Naive B cell (primary cell): ENCODE results near the gene ZNF681. TPM values are rescaled to one million over a fixed set of nuclear protein-coding genes. Genes with fewer than 3 reads are reported as not detected.
"Not testable (repeated sequence)": the region's sequence is repeated elsewhere in the genome, so short reads cannot be mapped to it uniquely, and the experiment has no call there.

Experiments used
- ATAC-seq, 2 donors: fragments of 150-1000 bp; cut with Tn5 transposase; 2 replicates each; pipeline ENCODE4 v1.10.0; 2021; ENCODE audit warnings: low read depth in 2 of 2, mild to moderate bottlenecking in 2 of 2, moderate library complexity in 2 of 2
- DNase-seq: peaks from one replicate; pipeline ENCODE4 v3.0.0; 2022
- H3K27ac Mint-ChIP-seq, 6 donors: one replicate each; pipeline ENCODE4 v1.8.0; 2020 to 2022; ENCODE audit warnings: mild to moderate bottlenecking in 6 of 6, mixed read lengths in 6 of 6, moderate library complexity in 5 of 6, inconsistent platforms in 2 of 6
- H3K27me3 Mint-ChIP-seq, 3 donors: one replicate each; pipeline ENCODE4 v1.8.0; 2021 to 2022; ENCODE audit warnings: mixed read lengths in 3 of 3, mild to moderate bottlenecking in 1 of 3
- H3K36me3 Mint-ChIP-seq, 2 donors: one replicate each; pipeline ENCODE4 v1.8.0; 2020 to 2022; ENCODE audit warnings: mixed read lengths in 2 of 2, inconsistent platforms in 1 of 2, mild to moderate bottlenecking in 1 of 2
- H3K4me1 Mint-ChIP-seq, 3 donors: one replicate each; pipeline ENCODE4 v1.8.0; 2020 to 2022; ENCODE audit warnings: mixed read lengths in 3 of 3, inconsistent platforms in 1 of 3, mild to moderate bottlenecking in 1 of 3, moderate library complexity in 1 of 3
- H3K4me3 Mint-ChIP-seq, 8 donors: one replicate each; pipeline ENCODE4 v1.8.0; 2020 to 2022; ENCODE audit warnings: mild to moderate bottlenecking in 8 of 8, mixed read lengths in 8 of 8, moderate library complexity in 8 of 8, inconsistent platforms in 2 of 8
- H3K9me3 Mint-ChIP-seq, 7 donors: one replicate each; pipeline ENCODE4 v1.8.0; 2020 to 2022; ENCODE audit warnings: mixed read lengths in 7 of 7, mild to moderate bottlenecking in 5 of 7, inconsistent platforms in 2 of 7, moderate library complexity in 1 of 7
- polyA plus RNA-seq, 6 donors: library from polyadenylated mRNA; unstranded; fragments of 300-500 nt; fragmentation: Illumina TruSeq; gene quantifications; one replicate each; pipeline ENCODE4 v1.2.3, GENCODE V29; 2021; ENCODE audit warnings: low read depth in 6 of 6

The ZNF681 gene
- polyA plus RNA-seq, 6 donors from 2014 or later, result 1.0 to 4.3 (median 3.2) TPM

- no peak overlapping the region for H3K4me3 Mint-ChIP-seq
- no peak overlapping the region for H3K27ac Mint-ChIP-seq
- H3K36me3 Mint-ChIP-seq, result peaks cover 6 to 9% of the 10 kb centered on the region in 2 donors
- ATAC-seq, result no peak
- H3K27me3 Mint-ChIP-seq, result no peaks in the 10 kb centered on the region
- peaks cover 0 to 7% (median 0%) of the 10 kb centered on the region in 7 donors for H3K9me3 Mint-ChIP-seq
- H3K4me1 Mint-ChIP-seq, result no peaks in the 10 kb centered on the region
- DNase-seq, result no peak
These were observed 27.3 kb upstream of the ZNF681 start for GRCh38 chr19:23785982-23786381.

- Mint-ChIP-seq H3K27ac (no peak overlapping the region), H3K27me3 (no peaks in the 10 kb centered on the region), H3K9me3 (peaks cover 0 to 7% (median 0%) of the 10 kb centered on the region in 7 donors), H3K36me3 (peaks cover 12 to 17% of the 10 kb centered on the region in 2 donors), H3K4me1 (no peaks in the 10 kb centered on the region), H3K4me3 (no peak overlapping the region)
- DNase-seq (no peak), ATAC-seq (no peak)
These were observed 25.6 kb upstream of the ZNF681 start for GRCh38 chr19:23784274-23784673.

DNA sequence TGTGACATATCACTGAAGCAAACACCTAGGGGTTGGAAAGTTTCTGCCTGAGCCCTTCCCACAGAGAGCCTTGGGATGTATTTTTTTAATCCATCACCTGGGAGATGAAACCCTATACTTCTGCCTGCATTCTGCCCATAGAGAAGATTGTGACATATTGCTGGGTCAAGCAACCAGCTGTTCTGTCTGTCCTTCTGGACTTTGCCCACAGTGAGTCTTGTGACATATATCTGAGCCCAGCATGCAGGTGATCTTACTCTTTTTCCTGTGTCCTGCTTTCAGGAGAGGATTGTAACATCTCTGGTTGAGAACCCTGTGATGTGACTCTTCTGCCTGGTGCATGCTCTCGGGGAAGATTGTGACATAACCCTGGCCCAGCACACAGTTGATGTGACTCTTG lies 24.9 kb upstream of the ZNF681 start:
- Mint-ChIP-seq H3K27ac (no peak overlapping the region), H3K27me3 (no peaks in the 10 kb centered on the region), H3K4me3 (no peak overlapping the region), H3K36me3 (peaks cover 13 to 17% of the 10 kb centered on the region in 2 donors), H3K9me3 (peaks cover 0 to 7% (median 1%) of the 10 kb centered on the region in 7 donors), H3K4me1 (no peaks in the 10 kb centered on the region)
- DNase-seq (no peak), ATAC-seq (no peak)

DNA sequence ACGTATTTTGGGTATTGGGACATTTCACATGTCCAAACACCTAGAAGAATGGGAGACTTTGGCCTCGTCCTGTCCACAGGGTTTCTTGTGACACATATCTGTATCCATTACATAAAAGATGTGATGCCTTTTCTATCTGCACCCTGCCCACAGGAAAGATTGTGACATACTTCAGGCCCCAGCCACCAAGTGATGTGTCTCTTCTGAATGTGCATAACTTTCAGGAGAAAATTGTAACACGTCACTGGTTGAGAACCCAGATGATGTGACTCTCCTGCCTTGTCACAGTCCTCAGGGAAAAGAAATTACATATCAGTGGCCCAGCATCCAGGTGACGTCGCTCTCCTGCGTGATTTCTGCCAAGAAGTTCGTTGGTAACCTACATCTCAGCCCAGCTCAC lies 21.0 kb upstream of the ZNF681 start:
- Mint-ChIP-seq H3K9me3 (peaks cover 0 to 7% (median 1%) of the 10 kb centered on the region in 7 donors), H3K4me1 (no peaks in the 10 kb centered on the region), H3K27me3 (no peaks in the 10 kb centered on the region), H3K36me3 (peaks cover 16 to 17% of the 10 kb centered on the region in 2 donors), H3K27ac (peak overlapping the region in 1 of 6 donors; percentile 5), H3K4me3 (peak overlapping the region in 1 of 8 donors; percentile 3)
- ATAC-seq, result no peak
- DNase-seq, result no peak

GRCh38 chr19:23778566-23778965 lies 19.9 kb upstream of the ZNF681 start:
- ATAC-seq (no peak), DNase-seq (no peak)
- Mint-ChIP-seq H3K27me3 (no peaks in the 10 kb centered on the region), H3K9me3 (peaks cover 0 to 7% (median 1%) of the 10 kb centered on the region in 7 donors), H3K36me3 (peaks cover 17 to 21% of the 10 kb centered on the region in 2 donors), H3K4me1 (no peaks in the 10 kb centered on the region), H3K4me3 (no peak overlapping the region), H3K27ac (no peak overlapping the region)

- Mint-ChIP-seq H3K36me3 (peaks cover 17 to 21% of the 10 kb centered on the region in 2 donors), H3K27ac (peak overlapping the region in 1 of 6 donors; percentile 64)
- H3K27me3 Mint-ChIP-seq, DNase-seq, H3K4me3 Mint-ChIP-seq, H3K9me3 Mint-ChIP-seq, ATAC-seq, H3K4me1 Mint-ChIP-seq: not testable (repeated sequence)
These were observed 19.3 kb upstream of the ZNF681 start for GRCh38 chr19:23778036-23778435.

DNA sequence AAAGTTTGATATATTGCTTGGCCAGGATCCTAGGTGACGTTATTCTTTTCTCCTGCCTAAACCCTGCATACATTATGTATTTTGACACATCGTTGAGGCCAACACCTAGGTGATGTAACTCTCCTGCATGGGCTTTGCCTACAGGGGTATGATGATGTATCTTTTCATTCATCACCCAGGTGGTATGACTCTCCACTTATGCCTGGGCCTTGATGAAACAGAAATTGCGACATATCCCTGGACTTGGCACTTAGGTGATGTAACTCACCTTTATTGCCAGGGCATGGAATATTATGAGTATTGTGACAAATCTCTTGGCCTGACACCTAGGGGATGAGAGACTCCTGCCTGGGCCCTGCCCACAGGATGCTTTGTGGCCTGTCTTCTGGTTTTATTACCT lies 18.5 kb upstream of the ZNF681 start:
- peak overlapping the region in 1 of 6 donors; percentile 76 for H3K27ac Mint-ChIP-seq
- peaks cover 0 to 4% (median under 1%) of the 10 kb centered on the region in 7 donors for H3K9me3 Mint-ChIP-seq
- DNase-seq (no peak), ATAC-seq (no peak)
- H3K27me3 Mint-ChIP-seq, result no peaks in the 10 kb centered on the region
- H3K36me3 Mint-ChIP-seq, result peaks cover 10 to 15% of the 10 kb centered on the region in 2 donors
- peaks cover 0 to 1% (median 0%) of the 10 kb centered on the region in 3 donors for H3K4me1 Mint-ChIP-seq
- H3K4me3 Mint-ChIP-seq, result no peak overlapping the region

DNA sequence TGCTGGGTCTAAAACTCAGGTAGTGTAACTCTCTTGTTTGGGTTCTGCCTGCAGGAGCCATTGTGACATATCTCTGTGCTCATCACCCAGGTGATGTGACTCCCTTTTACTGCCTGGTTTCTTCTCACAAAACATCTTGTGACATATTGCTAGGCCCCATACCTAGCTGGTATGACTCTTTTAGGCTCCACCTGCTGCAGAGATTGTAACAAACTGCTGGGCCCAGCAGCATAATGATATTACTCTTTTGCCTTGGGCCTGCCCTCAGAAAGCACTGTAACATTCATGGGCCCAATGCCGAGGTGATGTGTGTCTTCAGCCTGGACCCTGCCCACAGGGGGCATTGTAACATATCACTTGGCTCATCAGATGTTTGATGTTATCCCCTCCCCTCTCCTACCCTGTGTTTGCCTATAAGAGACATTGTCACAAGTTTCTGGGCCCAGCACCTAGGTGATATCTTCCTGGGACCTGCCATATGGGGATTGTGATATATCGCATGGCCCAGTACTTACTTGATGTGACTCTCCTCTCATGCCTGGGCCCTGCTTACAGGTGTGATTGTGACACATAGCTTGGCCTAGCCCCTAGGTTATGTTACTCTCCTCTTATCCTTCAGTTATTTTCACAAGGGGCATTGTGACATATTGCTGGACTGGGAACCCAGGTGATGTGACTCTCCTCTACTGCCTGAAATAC lies 18.0 kb upstream of the ZNF681 start:
- Mint-ChIP-seq H3K4me3 (no peak overlapping the region), H3K9me3 (peaks cover 0 to 3% (median 0%) of the 10 kb centered on the region in 7 donors), H3K4me1 (peaks cover 0 to 1% (median 0%) of the 10 kb centered on the region in 3 donors), H3K27ac (peak overlapping the region in 2 of 6 donors; percentile 10 to 48), H3K27me3 (no peaks in the 10 kb centered on the region), H3K36me3 (peaks cover 8 to 15% of the 10 kb centered on the region in 2 donors)
- ATAC-seq, result no peak
- no peak for DNase-seq

- H3K4me3 Mint-ChIP-seq, result no peak overlapping the region
- peak overlapping the region in 1 of 6 donors; percentile 50 for H3K27ac Mint-ChIP-seq
- H3K9me3 Mint-ChIP-seq, result peaks cover 0 to 3% (median 0%) of the 10 kb centered on the region in 7 donors
- ATAC-seq (no peak), DNase-seq (no peak)
- H3K36me3 Mint-ChIP-seq, result peaks cover 0 to 9% of the 10 kb centered on the region in 2 donors
- H3K4me1 Mint-ChIP-seq, result peaks cover 0 to 7% (median 1%) of the 10 kb centered on the region in 3 donors
- H3K27me3 Mint-ChIP-seq, result no peaks in the 10 kb centered on the region
These were observed 15.9 kb upstream of the ZNF681 start for GRCh38 chr19:23774524-23774971.

GRCh38 chr19:23774106-23774505 lies 15.4 kb upstream of the ZNF681 start:
- peak overlapping the region in 1 of 6 donors; percentile 53 for H3K27ac Mint-ChIP-seq
- DNase-seq, result no peak
- no peak for ATAC-seq
- H3K4me1 Mint-ChIP-seq, result peaks cover 0 to 7% (median 1%) of the 10 kb centered on the region in 3 donors
- no peak overlapping the region for H3K4me3 Mint-ChIP-seq
- H3K9me3 Mint-ChIP-seq, result peaks cover 0 to 3% (median 0%) of the 10 kb centered on the region in 7 donors
- H3K27me3 Mint-ChIP-seq, result no peaks in the 10 kb centered on the region
- peaks cover 0 to 9% of the 10 kb centered on the region in 2 donors for H3K36me3 Mint-ChIP-seq

GRCh38 chr19:23772675-23773063 lies 14.0 kb upstream of the ZNF681 start:
- H3K4me3 Mint-ChIP-seq, result no peak overlapping the region
- DNase-seq (no peak), ATAC-seq (no peak)
- H3K27ac Mint-ChIP-seq, result no peak overlapping the region
- H3K9me3 Mint-ChIP-seq, result no peaks in the 10 kb centered on the region
- H3K4me1 Mint-ChIP-seq, result peaks cover 0 to 7% (median 1%) of the 10 kb centered on the region in 3 donors
- no peaks in the 10 kb centered on the region for H3K27me3 Mint-ChIP-seq
- H3K36me3 Mint-ChIP-seq, result peaks cover 0 to 5% of the 10 kb centered on the region in 2 donors

- DNase-seq (no peak), ATAC-seq (no peak)
- Mint-ChIP-seq H3K27ac (peak overlapping the region in 1 of 6 donors; percentile 32), H3K36me3 (peaks cover 0 to 5% of the 10 kb centered on the region in 2 donors), H3K4me1 (peaks cover 0 to 7% (median 1%) of the 10 kb centered on the region in 3 donors), H3K9me3 (no peaks in the 10 kb centered on the region), H3K4me3 (no peak overlapping the region), H3K27me3 (no peaks in the 10 kb centered on the region)
These were observed 13.3 kb upstream of the ZNF681 start for GRCh38 chr19:23771761-23772674.

DNA sequence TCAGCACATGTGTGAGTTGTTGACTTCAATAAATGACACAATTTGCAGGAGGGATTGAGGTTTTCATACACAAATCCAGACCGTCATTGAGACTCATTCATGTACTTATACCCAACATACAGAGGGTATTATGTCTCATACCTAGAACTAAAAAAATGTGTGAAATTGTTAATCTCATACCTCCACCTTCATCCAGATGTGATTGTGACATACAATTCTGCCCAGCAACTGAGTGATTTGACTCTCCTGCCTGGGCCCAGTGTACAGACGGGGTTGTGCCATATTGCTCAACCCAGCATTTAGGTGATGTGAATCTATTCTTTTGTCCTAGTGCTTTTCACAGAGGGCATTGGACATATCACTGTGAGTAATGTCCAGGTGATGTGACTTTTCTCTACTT lies 12.6 kb upstream of the ZNF681 start:
- Mint-ChIP-seq H3K4me1 (peaks cover 0 to 7% (median 1%) of the 10 kb centered on the region in 3 donors), H3K27ac (peak overlapping the region in 1 of 6 donors; percentile 59), H3K36me3 (peaks cover 0 to 5% of the 10 kb centered on the region in 2 donors), H3K4me3 (no peak overlapping the region), H3K9me3 (no peaks in the 10 kb centered on the region), H3K27me3 (no peaks in the 10 kb centered on the region)
- DNase-seq (no peak), ATAC-seq (no peak)
